H9 (cell line): Measurements from ENCODE around the gene EVPL. TPM values are rescaled to one million over a fixed set of nuclear protein-coding genes. Genes with fewer than 3 reads are reported as not detected.
A peak's percentile ranks its signal among the peaks of the same experiment; 100 is the strongest.

ENCODE experiments used
- DNase-seq: peaks from one replicate; pipeline ENCODE4 v3.0.0-alpha.2; 2017
- H2AFZ ChIP-seq: one replicate; pipeline ENCODE4 v1.6.1; 2013; ENCODE audit warnings: mild to moderate bottlenecking, low read length, control low read depth, moderate library complexity
- H2AK5ac ChIP-seq: 2 replicates; pipeline ENCODE4 v1.6.1; 2013; ENCODE audit warnings: low read length, control low read depth, mixed read lengths; ENCODE audit not compliant: insufficient read length
- H2BK120ac ChIP-seq: one replicate; pipeline ENCODE4 v1.6.1; 2013; ENCODE audit warnings: low read depth, mild to moderate bottlenecking, low read length, control low read depth, inconsistent platforms; ENCODE audit not compliant: poor library complexity, severe bottlenecking
- H2BK12ac ChIP-seq: 2 replicates; pipeline ENCODE4 v1.6.1; 2013; ENCODE audit warnings: low read length, control low read depth, mixed read lengths, low read depth; ENCODE audit not compliant: insufficient read length
- H2BK15ac ChIP-seq: 2 replicates; pipeline ENCODE4 v1.6.1; 2013; ENCODE audit warnings: low read depth, low read length, control low read depth
- H2BK20ac ChIP-seq: one replicate; pipeline ENCODE4 v1.6.1; 2013; ENCODE audit warnings: low read depth, mild to moderate bottlenecking, low read length, control low read depth, inconsistent platforms; ENCODE audit not compliant: poor library complexity, severe bottlenecking
- H2BK5ac ChIP-seq: 2 replicates; pipeline ENCODE4 v1.6.1; 2013; ENCODE audit warnings: low read length, control low read depth, mixed read lengths; ENCODE audit not compliant: insufficient read length
- H3K14ac ChIP-seq: 2 replicates; pipeline ENCODE4 v1.6.1; 2013; ENCODE audit warnings: low read length, control low read depth; ENCODE audit not compliant: insufficient read depth
- H3K18ac ChIP-seq: 2 replicates; pipeline ENCODE4 v1.6.1; 2013; ENCODE audit warnings: low read depth, mild to moderate bottlenecking, mixed read lengths, low read length, control low read depth; ENCODE audit not compliant: insufficient read length
- H3K23ac ChIP-seq: 2 replicates; pipeline ENCODE4 v1.6.1; 2013; ENCODE audit warnings: low read length, control low read depth, mixed read lengths, low read depth; ENCODE audit not compliant: insufficient read length
- H3K23me2 ChIP-seq: 2 replicates; pipeline ENCODE4 v1.6.1; 2013; ENCODE audit warnings: low read depth, mild to moderate bottlenecking, mixed read lengths, low read length, control low read depth; ENCODE audit not compliant: insufficient read length, poor library complexity, severe bottlenecking
- H3K27ac ChIP-seq: 2 replicates; pipeline ENCODE4 v1.5.1; 2013; ENCODE audit warnings: low read length, control low read depth, mixed read lengths, low read depth; ENCODE audit not compliant: insufficient read length
- H3K27me3 ChIP-seq: 2 replicates; pipeline ENCODE4 v1.6.1; 2013; ENCODE audit warnings: low read length, control low read depth, inconsistent platforms; ENCODE audit not compliant: insufficient read depth
- H3K4ac ChIP-seq: 2 replicates; pipeline ENCODE4 v1.6.1; 2013; ENCODE audit warnings: low read depth, mild to moderate bottlenecking, control low read depth, inconsistent platforms, low read length, moderate library complexity
- H3K4me1 ChIP-seq: 2 replicates; pipeline ENCODE4 v1.6.1; 2013; ENCODE audit warnings: low read length, control low read depth, inconsistent platforms; ENCODE audit not compliant: insufficient read depth
- H3K4me2 ChIP-seq: 2 replicates; pipeline ENCODE4 v1.6.1; 2013; ENCODE audit warnings: low read length, control low read depth, mixed read lengths; ENCODE audit not compliant: insufficient read length, insufficient read depth
- H3K56ac ChIP-seq: 2 replicates; pipeline ENCODE4 v1.6.1; 2013; ENCODE audit warnings: low read depth, mild to moderate bottlenecking, mixed read lengths, low read length, control low read depth; ENCODE audit not compliant: insufficient read length
- H3K79me1 ChIP-seq: 2 replicates; pipeline ENCODE4 v1.6.1; 2013; ENCODE audit warnings: low read depth, mild to moderate bottlenecking, moderate library complexity, low read length, control low read depth, inconsistent platforms; ENCODE audit not compliant: insufficient read depth, poor library complexity, severe bottlenecking
- H3K79me2 ChIP-seq: 2 replicates; pipeline ENCODE4 v1.6.1; 2013; ENCODE audit warnings: low read length, control low read depth, inconsistent platforms; ENCODE audit not compliant: insufficient read depth
- H3K9ac ChIP-seq: 2 replicates; pipeline ENCODE4 v1.6.1; 2013; ENCODE audit warnings: low read length, control low read depth, mixed read lengths; ENCODE audit not compliant: insufficient read length; ENCODE audit errors: extremely low read depth
- H3K9me3 ChIP-seq: one replicate; pipeline ENCODE4 v1.6.1; 2013; ENCODE audit warnings: low read depth, low read length, inconsistent platforms; ENCODE audit not compliant: control insufficient read depth
- H3T11ph ChIP-seq: one replicate; pipeline ENCODE4 v1.6.1; 2013; ENCODE audit warnings: mild to moderate bottlenecking, low read length, control low read depth, inconsistent platforms
- H4K20me1 ChIP-seq: one replicate; pipeline ENCODE4 v1.6.1; 2013; ENCODE audit not compliant: control insufficient read depth, insufficient read length, insufficient read depth
- H4K5ac ChIP-seq: 2 replicates; pipeline ENCODE4 v1.6.1; 2013; ENCODE audit warnings: low read depth, mild to moderate bottlenecking, mixed read lengths, low read length, control low read depth; ENCODE audit not compliant: insufficient read length
- H4K8ac ChIP-seq: replicated peaks from 2 replicates; pipeline ENCODE4 v1.6.1; 2013; ENCODE audit warnings: low read length, control low read depth, mixed read lengths, low read depth; ENCODE audit not compliant: insufficient read length
- H4K91ac ChIP-seq: 2 replicates; pipeline ENCODE4 v1.6.1; 2013; ENCODE audit warnings: low read depth, mild to moderate bottlenecking, moderate library complexity, mixed read lengths, low read length, control low read depth; ENCODE audit not compliant: insufficient read length
- H3K27ac Mint-ChIP-seq, 3 experiments: 2 replicates in 2 of 3; 3 replicates in 1 of 3; pipeline ENCODE4 v1.8.0; 2020 to 2021; ENCODE audit warnings: mixed read lengths in 3 of 3, mild to moderate bottlenecking in 1 of 3, moderate library complexity in 1 of 3
- H3K27me3 Mint-ChIP-seq: 2 replicates; pipeline ENCODE4 v1.8.0; 2021; ENCODE audit warnings: low read depth, mild to moderate bottlenecking, moderate library complexity, mixed read lengths
- H3K36me3 Mint-ChIP-seq, 3 experiments: 2 replicates in 2 of 3; 3 replicates in 1 of 3; pipeline ENCODE4 v1.8.0; 2020 to 2021; ENCODE audit warnings: low read depth in 3 of 3, mixed read lengths in 3 of 3; ENCODE audit not compliant: insufficient read depth in 1 of 3
- H3K4me1 Mint-ChIP-seq, 2 experiments: 2 replicates each; pipeline ENCODE4 v1.8.0; 2020; ENCODE audit warnings: mixed read lengths in 2 of 2
- H3K4me3 Mint-ChIP-seq, 2 experiments: 2 replicates in 1 of 2; 3 replicates in 1 of 2; pipeline ENCODE4 v1.8.0; 2020 to 2021; ENCODE audit warnings: mild to moderate bottlenecking in 2 of 2, mixed read lengths in 2 of 2, moderate library complexity in 1 of 2
- H3K9me3 Mint-ChIP-seq, 2 experiments: 2 replicates in 1 of 2; 3 replicates in 1 of 2; pipeline ENCODE4 v1.8.0; 2020; ENCODE audit warnings: mild to moderate bottlenecking in 2 of 2, mixed read lengths in 2 of 2, moderate library complexity in 1 of 2
- WGBS: extraction: QIAGEN DNeasy Blood & Tissue Kit; methylation state at CpG from one replicate; pipeline ENCODE4 v1.1.7; 2013; ENCODE audit warnings: missing lambda C conversion rate, low lambda C conversion rate, mixed read lengths; ENCODE audit not compliant: insufficient read length; ENCODE audit errors: extremely low coverage; 5-methylcytosine and 5-hydroxymethylcytosine counted together
- total RNA-seq: library from RNA; stranded (reverse); gene quantifications from 2 replicates; pipeline ENCODE4 v1.2.1, GENCODE V29; 2021
- TF ChIP-seq, protein P1 (sequence below): fragments of 200-600 bp; sonication (generic); conservative IDR thresholded peaks from 3 replicates; pipeline ENCODE4 v1.8.0; 2021; ENCODE audit warnings: antibody characterized with exemption, mild to moderate bottlenecking

The EVPL gene
- total RNA-seq, 1 experiment from 2014 or later: 0.48 TPM

DNA sequence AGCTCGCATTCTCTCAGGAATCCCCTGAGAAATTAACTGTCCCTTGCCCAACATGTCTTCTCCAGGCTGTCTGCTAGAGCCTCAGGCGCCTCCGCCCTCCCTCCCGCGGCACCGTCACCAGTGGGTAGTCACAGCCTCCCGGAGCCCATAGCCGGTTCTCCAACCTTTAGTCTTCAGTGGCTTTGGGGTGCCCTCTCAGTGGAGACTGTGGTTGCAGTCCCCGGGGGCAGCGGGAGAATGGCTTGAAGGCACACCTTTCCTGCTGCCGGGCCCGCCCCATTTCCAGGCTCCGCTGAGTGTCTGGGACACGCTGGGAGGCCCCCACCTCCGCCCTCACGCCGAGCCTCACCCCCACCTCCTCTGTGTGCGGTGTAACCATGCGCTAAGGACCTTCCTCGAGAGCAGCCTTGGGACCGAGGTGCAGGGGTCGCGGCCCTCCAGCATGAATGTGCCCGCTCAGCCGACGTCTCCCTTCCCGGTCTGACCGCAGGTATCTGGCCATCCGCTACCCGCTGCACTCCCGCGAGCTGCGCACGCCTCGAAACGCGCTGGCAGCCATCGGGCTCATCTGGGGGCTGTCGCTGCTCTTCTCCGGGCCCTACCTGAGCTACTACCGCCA lies 49.1 kb upstream of the EVPL start:
- Histone ChIP-seq H2BK5ac (no peak overlapping the region), H4K8ac (no peak overlapping the region), H2BK12ac (no peak overlapping the region), H3K56ac (no peak overlapping the region), H3K79me1 (no peaks in the 10 kb centered on the region), H2BK120ac (no peak overlapping the region), H4K91ac (no peak overlapping the region), H2AFZ (no peak overlapping the region), H4K20me1 (peaks cover 3% of the 10 kb centered on the region), H2BK20ac (no peak overlapping the region), H3K23ac (no peak overlapping the region), H2BK15ac (no peak overlapping the region), H3T11ph (no peak overlapping the region), H2AK5ac (no peak overlapping the region), H3K18ac (no peak overlapping the region), H3K4ac (no peak overlapping the region), H3K14ac (no peak overlapping the region), H4K5ac (no peak overlapping the region), H3K4me2 (peak overlapping the region; percentile 46), H3K4me1 (peaks cover 8% of the 10 kb centered on the region; the same call in 1 of the 2 replicates), H3K27ac (no peak overlapping the region), H3K23me2 (peaks cover 34% of the 10 kb centered on the region), H3K27me3 (peaks cover 58% of the 10 kb centered on the region), H3K9ac (no peak overlapping the region), H3K9me3 (no peaks in the 10 kb centered on the region), H3K79me2 (peaks cover 3% of the 10 kb centered on the region; the same call in 1 of the 2 replicates)
- DNase-seq: peak; percentile 69
- WGBS: no CpG with 5 or more reads among the region's 41 CpGs
- Mint-ChIP-seq H3K27ac (no peak overlapping the region), H3K9me3 (peaks cover 0 to 3% of the 10 kb centered on the region in 2 experiments; a peak in 2 of 5 replicates), H3K4me3 (peak overlapping the region; percentile 55 to 78), H3K27me3 (peaks cover 75% of the 10 kb centered on the region), H3K4me1 (peaks cover 54 to 62% of the 10 kb centered on the region in 2 experiments), H3K36me3 (no peaks in the 10 kb centered on the region)
- TF ChIP-seq, protein P1, sequence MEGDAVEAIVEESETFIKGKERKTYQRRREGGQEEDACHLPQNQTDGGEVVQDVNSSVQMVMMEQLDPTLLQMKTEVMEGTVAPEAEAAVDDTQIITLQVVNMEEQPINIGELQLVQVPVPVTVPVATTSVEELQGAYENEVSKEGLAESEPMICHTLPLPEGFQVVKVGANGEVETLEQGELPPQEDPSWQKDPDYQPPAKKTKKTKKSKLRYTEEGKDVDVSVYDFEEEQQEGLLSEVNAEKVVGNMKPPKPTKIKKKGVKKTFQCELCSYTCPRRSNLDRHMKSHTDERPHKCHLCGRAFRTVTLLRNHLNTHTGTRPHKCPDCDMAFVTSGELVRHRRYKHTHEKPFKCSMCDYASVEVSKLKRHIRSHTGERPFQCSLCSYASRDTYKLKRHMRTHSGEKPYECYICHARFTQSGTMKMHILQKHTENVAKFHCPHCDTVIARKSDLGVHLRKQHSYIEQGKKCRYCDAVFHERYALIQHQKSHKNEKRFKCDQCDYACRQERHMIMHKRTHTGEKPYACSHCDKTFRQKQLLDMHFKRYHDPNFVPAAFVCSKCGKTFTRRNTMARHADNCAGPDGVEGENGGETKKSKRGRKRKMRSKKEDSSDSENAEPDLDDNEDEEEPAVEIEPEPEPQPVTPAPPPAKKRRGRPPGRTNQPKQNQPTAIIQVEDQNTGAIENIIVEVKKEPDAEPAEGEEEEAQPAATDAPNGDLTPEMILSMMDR: no peak
